Astrocyte of the spinal cord (primary cell): ENCODE measurements around the gene PLCL1.

Source experiments
- DNase-seq: peaks from one replicate; pipeline ENCODE4 v3.0.0; 2011; ENCODE audit warnings: low read depth, low spot score
- H3K4me3 ChIP-seq: 2 replicates; pipeline ENCODE4 v1.5.1; 2011; ENCODE audit warnings: low read depth, mild to moderate bottlenecking, low read length, moderate library complexity
- in situ Hi-C: cut with HindIII; loops from 2 replicates; pipeline ENCODE4 v1.10.0; 2017; ENCODE audit warnings: low sequenced_read_pairs
- TF ChIP-seq, protein P1 (sequence below): IDR thresholded peaks from 2 replicates; pipeline ENCODE4 v1.5.1; 2012; ENCODE audit warnings: low read depth, mild to moderate bottlenecking, low read length, inconsistent platforms

PLCL1 gene

DNA sequence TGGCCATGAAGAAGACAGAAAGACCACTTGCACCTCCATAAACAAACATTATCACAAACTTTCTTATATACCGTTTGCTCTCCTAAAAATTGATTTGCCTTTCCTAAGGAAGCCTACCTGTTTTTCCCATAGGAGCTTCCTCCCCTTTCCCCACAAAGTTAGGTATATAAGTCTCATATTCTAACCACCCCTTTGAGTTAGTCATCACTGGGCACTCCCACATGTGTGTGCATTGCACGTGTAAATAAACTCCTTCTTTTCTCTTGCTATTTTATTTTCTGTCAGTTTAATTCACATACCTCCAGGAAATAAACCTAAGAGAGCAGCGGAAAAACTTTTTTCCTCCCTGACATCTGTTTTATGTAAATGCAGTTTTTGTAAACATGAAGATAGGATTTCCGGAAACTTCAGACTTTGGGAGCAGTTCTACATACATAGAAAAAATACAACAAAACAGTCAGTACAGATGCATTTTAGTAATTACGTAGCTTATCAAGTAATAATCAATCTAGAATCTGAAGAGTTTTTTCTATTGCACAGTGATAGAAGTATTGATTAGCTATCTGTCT, 46.6 kb downstream of the PLCL1 start:
- TF ChIP-seq, protein P1, sequence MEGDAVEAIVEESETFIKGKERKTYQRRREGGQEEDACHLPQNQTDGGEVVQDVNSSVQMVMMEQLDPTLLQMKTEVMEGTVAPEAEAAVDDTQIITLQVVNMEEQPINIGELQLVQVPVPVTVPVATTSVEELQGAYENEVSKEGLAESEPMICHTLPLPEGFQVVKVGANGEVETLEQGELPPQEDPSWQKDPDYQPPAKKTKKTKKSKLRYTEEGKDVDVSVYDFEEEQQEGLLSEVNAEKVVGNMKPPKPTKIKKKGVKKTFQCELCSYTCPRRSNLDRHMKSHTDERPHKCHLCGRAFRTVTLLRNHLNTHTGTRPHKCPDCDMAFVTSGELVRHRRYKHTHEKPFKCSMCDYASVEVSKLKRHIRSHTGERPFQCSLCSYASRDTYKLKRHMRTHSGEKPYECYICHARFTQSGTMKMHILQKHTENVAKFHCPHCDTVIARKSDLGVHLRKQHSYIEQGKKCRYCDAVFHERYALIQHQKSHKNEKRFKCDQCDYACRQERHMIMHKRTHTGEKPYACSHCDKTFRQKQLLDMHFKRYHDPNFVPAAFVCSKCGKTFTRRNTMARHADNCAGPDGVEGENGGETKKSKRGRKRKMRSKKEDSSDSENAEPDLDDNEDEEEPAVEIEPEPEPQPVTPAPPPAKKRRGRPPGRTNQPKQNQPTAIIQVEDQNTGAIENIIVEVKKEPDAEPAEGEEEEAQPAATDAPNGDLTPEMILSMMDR = no peak
- no peak for DNase-seq
- in situ Hi-C loops = no loop called here
- no peak overlapping the region for H3K4me3 ChIP-seq

- in situ Hi-C loops = no loop called here
- H3K4me3 ChIP-seq = no peak overlapping the region
- no peak for DNase-seq
- TF ChIP-seq, protein P1 = peak; percentile 13
Observed at GRCh38 chr2:197851451-197851850, 47.1 kb downstream of the PLCL1 start.

DNA sequence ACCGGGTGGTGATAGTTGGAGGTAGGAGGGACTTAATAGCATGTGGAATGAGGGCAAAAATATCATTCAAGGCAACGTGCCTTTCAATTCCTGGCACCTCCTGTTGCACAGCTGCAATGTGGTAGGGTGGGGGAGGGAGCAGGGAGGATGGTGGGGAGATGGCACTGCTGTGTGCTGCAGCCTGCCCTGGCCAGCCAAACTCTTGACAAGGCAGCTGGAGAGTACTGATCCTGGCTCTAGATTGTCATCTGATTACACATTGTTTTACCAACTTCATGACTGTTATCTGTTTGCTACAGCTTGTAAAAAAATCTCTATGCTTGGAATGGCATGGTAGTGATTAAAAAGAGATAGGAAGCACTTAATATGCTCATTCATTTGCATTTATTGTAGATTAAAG, 47.7 kb downstream of the PLCL1 start:
- TF ChIP-seq, protein P1 = no peak
- no peak for DNase-seq
- no peak overlapping the region for H3K4me3 ChIP-seq
- in situ Hi-C loops = no loop called here

DNA sequence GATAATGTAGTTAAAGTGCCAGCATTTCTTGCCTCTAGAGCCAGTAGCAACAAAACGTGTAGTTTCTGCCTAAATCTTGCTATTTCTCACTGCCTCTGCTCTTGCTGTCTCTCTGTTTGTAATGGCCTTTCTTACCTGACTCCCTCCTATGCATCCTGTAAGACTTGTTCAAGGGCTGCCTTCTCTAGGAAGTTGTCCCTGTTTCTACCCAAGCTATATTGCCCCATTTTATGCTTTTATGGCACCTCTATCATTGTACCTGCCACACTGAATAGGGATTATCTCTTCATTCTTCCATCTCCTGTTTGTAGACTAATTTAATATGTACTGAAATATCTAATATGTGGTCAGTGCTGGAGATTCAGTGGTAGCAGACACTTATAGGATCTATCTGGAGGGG, 49.2 kb downstream of the PLCL1 start:
- H3K4me3 ChIP-seq = no peak overlapping the region
- TF ChIP-seq, protein P1 = no peak
- no peak for DNase-seq
- in situ Hi-C loops = no loop called here

DNA sequence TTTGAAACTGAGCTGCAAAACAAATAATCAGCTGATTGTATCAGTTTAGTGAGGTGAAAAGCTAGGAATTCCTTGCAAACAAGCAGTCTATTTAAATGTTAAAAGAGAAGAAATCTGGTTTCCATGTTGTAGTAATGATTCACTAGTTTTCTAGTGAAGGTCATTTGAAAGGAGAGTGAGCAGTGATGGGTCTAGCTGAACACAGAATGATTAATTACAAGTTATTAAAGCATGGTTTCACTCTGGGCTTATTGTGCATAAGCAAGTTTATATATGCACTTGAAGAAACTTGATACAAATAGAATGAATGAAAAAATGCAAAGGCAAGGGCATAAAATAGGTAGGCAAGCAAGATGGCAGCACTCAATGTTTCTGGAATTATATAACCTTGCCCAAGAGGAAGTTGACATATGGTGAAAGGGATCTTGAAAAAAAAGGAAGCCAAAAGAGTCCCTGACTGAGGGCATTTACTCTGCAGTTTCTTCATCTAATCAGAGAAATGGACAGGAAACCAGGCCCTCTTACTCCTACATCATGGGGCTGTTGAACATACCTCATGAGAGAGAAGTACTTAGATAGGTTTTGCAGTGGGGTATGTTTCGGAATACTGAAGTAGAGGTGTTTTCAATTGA, 53.2 kb downstream of the PLCL1 start:
- TF ChIP-seq, protein P1 = no peak
- in situ Hi-C loops = no loop called here
- no peak for DNase-seq
- H3K4me3 ChIP-seq = no peak overlapping the region

DNA sequence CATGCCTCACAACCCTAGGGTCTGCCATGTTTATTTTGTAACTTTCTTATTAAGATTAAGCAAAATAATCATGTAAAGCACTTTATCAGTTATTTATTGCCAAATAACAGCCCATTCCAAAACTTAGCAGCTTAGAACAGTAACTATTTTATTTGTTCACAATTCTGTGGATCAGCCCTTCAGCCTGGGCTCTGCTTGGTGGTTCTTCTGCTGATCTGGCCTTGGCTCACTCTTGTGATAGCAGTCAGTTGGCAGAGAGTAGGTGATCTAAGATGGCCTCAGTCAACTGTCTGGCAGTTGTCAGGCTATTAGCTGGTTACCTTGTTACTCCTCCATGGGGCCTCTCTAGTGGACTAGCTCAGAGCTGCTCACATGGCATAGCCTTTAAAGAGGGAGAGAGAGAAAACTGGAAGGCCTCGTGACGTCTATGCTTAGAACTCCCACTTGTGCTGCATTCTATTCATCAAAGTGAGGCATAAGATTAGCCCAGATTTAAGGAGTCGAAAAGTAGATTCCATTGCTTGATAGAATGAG, 54.3 kb downstream of the PLCL1 start:
- in situ Hi-C loops = no loop called here
- H3K4me3 ChIP-seq = no peak overlapping the region
- no peak for DNase-seq
- TF ChIP-seq, protein P1 = no peak
